Lower leg skin (tissue), 3 donors: ENCODE data around the gene DGCR2.

Experiments
- POLR2A ChIP-seq, 2 donors: fragments of 450-650 bp; IDR thresholded peaks; one replicate each; pipeline ENCODE4 v1.6.1; 2016 to 2017; ENCODE audit warnings: antibody characterized with exemption in 2 of 2, mild to moderate bottlenecking in 1 of 2, moderate library complexity in 1 of 2
- TF ChIP-seq, protein P1 (sequence below), 3 donors: fragments of 450-650 bp; IDR thresholded peaks; one replicate each; pipeline ENCODE4 v1.5.1; 2016; ENCODE audit warnings: antibody characterized with exemption in 3 of 3, mild to moderate bottlenecking in 3 of 3, moderate library complexity in 2 of 3

DNA sequence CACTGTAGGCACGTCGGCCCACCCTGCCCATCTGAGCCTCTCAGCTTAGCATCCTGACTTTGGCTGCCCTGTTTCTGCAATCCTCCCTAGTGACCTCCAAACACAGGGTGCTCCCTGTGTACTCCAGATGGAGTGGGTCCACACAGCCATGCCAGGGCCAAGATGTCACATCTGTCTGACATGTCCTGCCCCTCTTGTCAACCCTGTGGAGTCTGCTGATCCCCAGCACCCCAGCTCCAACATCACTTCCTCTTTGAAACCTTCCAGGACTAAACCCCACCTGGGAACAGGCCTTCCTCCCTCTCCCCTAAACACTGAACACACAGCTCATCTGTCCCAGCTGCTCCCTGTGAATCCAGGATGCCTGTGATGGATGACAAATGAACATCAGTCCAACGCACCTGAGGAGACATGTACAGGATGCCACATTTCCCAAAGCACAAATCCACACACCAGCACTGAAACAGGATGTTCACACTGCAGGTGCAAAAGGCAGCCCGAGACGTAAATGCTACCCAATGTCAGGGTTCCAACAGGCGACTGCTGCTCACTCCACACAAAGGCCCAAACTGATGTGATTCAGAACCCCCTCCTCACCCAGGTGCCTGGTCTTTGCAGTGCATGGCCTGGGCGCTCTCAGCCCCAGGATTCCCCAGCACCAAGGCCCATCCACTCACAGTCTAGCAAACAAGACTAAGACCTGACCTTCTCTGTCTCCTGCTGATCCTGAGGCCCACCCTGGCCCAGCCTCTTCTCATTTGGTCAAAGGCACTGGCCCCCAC, 6.9 kb upstream of the DGCR2 start:
- TF ChIP-seq, protein P1, sequence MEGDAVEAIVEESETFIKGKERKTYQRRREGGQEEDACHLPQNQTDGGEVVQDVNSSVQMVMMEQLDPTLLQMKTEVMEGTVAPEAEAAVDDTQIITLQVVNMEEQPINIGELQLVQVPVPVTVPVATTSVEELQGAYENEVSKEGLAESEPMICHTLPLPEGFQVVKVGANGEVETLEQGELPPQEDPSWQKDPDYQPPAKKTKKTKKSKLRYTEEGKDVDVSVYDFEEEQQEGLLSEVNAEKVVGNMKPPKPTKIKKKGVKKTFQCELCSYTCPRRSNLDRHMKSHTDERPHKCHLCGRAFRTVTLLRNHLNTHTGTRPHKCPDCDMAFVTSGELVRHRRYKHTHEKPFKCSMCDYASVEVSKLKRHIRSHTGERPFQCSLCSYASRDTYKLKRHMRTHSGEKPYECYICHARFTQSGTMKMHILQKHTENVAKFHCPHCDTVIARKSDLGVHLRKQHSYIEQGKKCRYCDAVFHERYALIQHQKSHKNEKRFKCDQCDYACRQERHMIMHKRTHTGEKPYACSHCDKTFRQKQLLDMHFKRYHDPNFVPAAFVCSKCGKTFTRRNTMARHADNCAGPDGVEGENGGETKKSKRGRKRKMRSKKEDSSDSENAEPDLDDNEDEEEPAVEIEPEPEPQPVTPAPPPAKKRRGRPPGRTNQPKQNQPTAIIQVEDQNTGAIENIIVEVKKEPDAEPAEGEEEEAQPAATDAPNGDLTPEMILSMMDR (IDR thresholded peaks at IDR 0.05): no peak
- no peak for TF ChIP-seq POLR2A (IDR thresholded peaks at IDR 0.05)
